ENCODE measurements around the gene SYP. TPM values are rescaled to one million over a fixed set of nuclear protein-coding genes. Genes with fewer than 3 reads are reported as not detected.

SYP gene
- total and polyA plus RNA-seq, 2 donors (not counting 1 experiment from before 2014, with no cell fraction given), result 1.2 to 1.6 TPM

DNA sequence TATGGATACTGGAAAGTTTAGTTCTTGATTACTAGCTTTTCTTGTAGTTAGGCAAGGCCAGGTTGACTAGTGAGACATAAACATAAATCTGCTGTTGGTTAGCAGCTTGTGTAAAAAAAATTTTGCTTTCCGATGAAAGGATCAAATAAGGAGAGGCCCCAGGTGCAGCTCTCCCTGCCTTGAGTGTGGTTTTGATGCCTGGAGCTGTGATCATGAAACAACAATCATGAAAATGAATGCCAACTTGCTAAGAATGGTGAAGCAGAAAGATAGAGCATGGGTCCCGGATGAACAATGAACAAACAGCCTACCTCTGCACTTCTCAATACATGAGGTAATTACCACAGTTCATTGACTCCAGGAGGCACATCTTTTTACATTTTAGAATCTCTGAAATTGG is 14.4 kb upstream of the SYP start:
- TF ChIP-seq EZH2 (IDR thresholded peaks at IDR 0.05; ENCODE audit: borderline replicate concordance, insufficient read depth, low read depth, low read length, poor library complexity, severe bottlenecking), result no peak
- TF ChIP-seq, protein P1, sequence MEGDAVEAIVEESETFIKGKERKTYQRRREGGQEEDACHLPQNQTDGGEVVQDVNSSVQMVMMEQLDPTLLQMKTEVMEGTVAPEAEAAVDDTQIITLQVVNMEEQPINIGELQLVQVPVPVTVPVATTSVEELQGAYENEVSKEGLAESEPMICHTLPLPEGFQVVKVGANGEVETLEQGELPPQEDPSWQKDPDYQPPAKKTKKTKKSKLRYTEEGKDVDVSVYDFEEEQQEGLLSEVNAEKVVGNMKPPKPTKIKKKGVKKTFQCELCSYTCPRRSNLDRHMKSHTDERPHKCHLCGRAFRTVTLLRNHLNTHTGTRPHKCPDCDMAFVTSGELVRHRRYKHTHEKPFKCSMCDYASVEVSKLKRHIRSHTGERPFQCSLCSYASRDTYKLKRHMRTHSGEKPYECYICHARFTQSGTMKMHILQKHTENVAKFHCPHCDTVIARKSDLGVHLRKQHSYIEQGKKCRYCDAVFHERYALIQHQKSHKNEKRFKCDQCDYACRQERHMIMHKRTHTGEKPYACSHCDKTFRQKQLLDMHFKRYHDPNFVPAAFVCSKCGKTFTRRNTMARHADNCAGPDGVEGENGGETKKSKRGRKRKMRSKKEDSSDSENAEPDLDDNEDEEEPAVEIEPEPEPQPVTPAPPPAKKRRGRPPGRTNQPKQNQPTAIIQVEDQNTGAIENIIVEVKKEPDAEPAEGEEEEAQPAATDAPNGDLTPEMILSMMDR (IDR thresholded peaks at IDR 0.05), result no peak
- H3K9me3 ChIP-seq (ENCODE audit: control extremely low read depth in 1 of 3, control insufficient read depth in 2 of 3, insufficient read depth in 1 of 3, low read length in 2 of 3), result no peaks in the 10 kb centered on the region
- H3K27me3 Mint-ChIP-seq, result no peaks in the 10 kb centered on the region
- no peak overlapping the region for H3K27ac ChIP-seq (ENCODE audit: low read length in 2 of 2)
- intact Hi-C loops (cut with micrococcal nuclease), result no loop called here
- DNase-seq (no peak), ATAC-seq (ENCODE audit: low read depth) (no peak)
- no peak overlapping the region for H3K4me2 ChIP-seq (replicated peaks; ENCODE audit: low read depth, low read length, poor library complexity, severe bottlenecking)
- no peaks in the 10 kb centered on the region for H3K9me3 Mint-ChIP-seq (ENCODE audit: insufficient read depth)
- no peaks in the 10 kb centered on the region for H3K79me2 ChIP-seq (ENCODE audit: control insufficient read depth, insufficient read depth, low read length)
- H3K27me3 ChIP-seq (replicated peaks in 1 of 4; ENCODE audit: control extremely low read depth in 1 of 4, control insufficient read depth in 3 of 4, insufficient read depth in 4 of 4, low read length in 3 of 4), result no peaks in the 10 kb centered on the region
- no CpG with 5 or more reads among the region's 2 CpGs for WGBS (ENCODE audit: insufficient coverage)
- H3K4me1 Mint-ChIP-seq, result no peaks in the 10 kb centered on the region
- no peak overlapping the region for H2AFZ ChIP-seq (ENCODE audit: insufficient read depth, low read depth, low read length, poor library complexity, severe bottlenecking)
- no peak overlapping the region for H3K27ac Mint-ChIP-seq
- H3K4me1 ChIP-seq (ENCODE audit: control insufficient read depth in 2 of 2, insufficient read depth in 2 of 2, low read length in 2 of 2), result no peaks in the 10 kb centered on the region
- H3K9ac ChIP-seq (ENCODE audit: low read length), result no peak overlapping the region
- H3K4me3 ChIP-seq (ENCODE audit: control extremely low read depth in 1 of 5, extremely low read depth in 1 of 5, insufficient read depth in 1 of 5, low read depth in 2 of 5, low read length in 4 of 5), result no peak overlapping the region
- POLR2A ChIA-PET, result no interaction called here
- no peak overlapping the region for H3K4me3 Mint-ChIP-seq
- no peaks in the 10 kb centered on the region for H4K20me1 ChIP-seq (ENCODE audit: control insufficient read depth, insufficient read depth, low read length, poor library complexity, severe bottlenecking)
- CTCF ChIA-PET, result no interaction called here
- H3K36me3 ChIP-seq (replicated peaks in 1 of 2; ENCODE audit: control extremely low read depth in 1 of 2, control insufficient read depth in 1 of 2, extremely low read depth in 1 of 2, insufficient read depth in 2 of 2, low read length in 1 of 2), result no peaks in the 10 kb centered on the region

- CTCF ChIA-PET, result no interaction called here
- no peaks in the 10 kb centered on the region for H3K4me1 Mint-ChIP-seq
Measured at GRCh38 chrX:49212861-49213260, 12.9 kb upstream of the SYP start.

More at GRCh38 chrX:49212861-49213260, 12.9 kb upstream of the SYP start:
- Histone ChIP-seq H3K36me3 (replicated peaks in 1 of 2; ENCODE audit: control extremely low read depth in 1 of 2, control insufficient read depth in 1 of 2, extremely low read depth in 1 of 2, insufficient read depth in 2 of 2, low read length in 1 of 2) (no peaks in the 10 kb centered on the region), H3K9ac (ENCODE audit: low read length) (no peak overlapping the region), H3K4me3 (ENCODE audit: control extremely low read depth in 1 of 5, extremely low read depth in 1 of 5, insufficient read depth in 1 of 5, low read depth in 2 of 5, low read length in 4 of 5) (no peak overlapping the region), H3K27me3 (replicated peaks in 1 of 4; ENCODE audit: control extremely low read depth in 1 of 4, control insufficient read depth in 3 of 4, insufficient read depth in 4 of 4, low read length in 3 of 4) (no peaks in the 10 kb centered on the region), H3K4me2 (replicated peaks; ENCODE audit: low read depth, low read length, poor library complexity, severe bottlenecking) (no peak overlapping the region), H3K27ac (ENCODE audit: low read length in 2 of 2) (no peak overlapping the region), H3K4me1 (ENCODE audit: control insufficient read depth in 2 of 2, insufficient read depth in 2 of 2, low read length in 2 of 2) (no peaks in the 10 kb centered on the region), H3K79me2 (ENCODE audit: control insufficient read depth, insufficient read depth, low read length) (no peaks in the 10 kb centered on the region), H2AFZ (ENCODE audit: insufficient read depth, low read depth, low read length, poor library complexity, severe bottlenecking) (no peak overlapping the region), H3K9me3 (ENCODE audit: control extremely low read depth in 1 of 3, control insufficient read depth in 2 of 3, insufficient read depth in 1 of 3, low read length in 2 of 3) (no peaks in the 10 kb centered on the region), H4K20me1 (ENCODE audit: control insufficient read depth, insufficient read depth, low read length, poor library complexity, severe bottlenecking) (no peaks in the 10 kb centered on the region)
- H3K27me3 Mint-ChIP-seq, result no peaks in the 10 kb centered on the region
- TF ChIP-seq EZH2 (IDR thresholded peaks at IDR 0.05; ENCODE audit: borderline replicate concordance, insufficient read depth, low read depth, low read length, poor library complexity, severe bottlenecking), result no peak
- TF ChIP-seq, protein P1 (IDR thresholded peaks at IDR 0.05), result no peak
- POLR2A ChIA-PET, result no interaction called here
- DNase-seq (no peak), ATAC-seq (ENCODE audit: low read depth) (no peak)
- WGBS (ENCODE audit: insufficient coverage), result 80% methylated on average over 1 of the region's 1 CpG
- intact Hi-C loops (cut with micrococcal nuclease), result no loop called here
- no peaks in the 10 kb centered on the region for H3K9me3 Mint-ChIP-seq (ENCODE audit: insufficient read depth)
- no peak overlapping the region for H3K27ac Mint-ChIP-seq
- no peak overlapping the region for H3K4me3 Mint-ChIP-seq

All from B cell (primary cell).